ENCODE results near the gene MAP3K5. TPM values are rescaled to one million over a fixed set of nuclear protein-coding genes. Genes with fewer than 3 reads are reported as not detected.

Gene MAP3K5
- total and polyA plus RNA-seq, 9 of the 15 experiments (the other 6 are each of a cell fraction or from before 2014, with no cell fraction given): 2.2 to 13.0 (median 9.9) TPM

- no peak for ATAC-seq
- no peaks in the 10 kb centered on the region for H3K27me3 ChIP-seq (ENCODE audit: control insufficient read depth in 2 of 2, insufficient read depth in 2 of 2, low read length in 2 of 2)
- intact Hi-C loops (cut with micrococcal nuclease): no loop called here
- H4K20me1 ChIP-seq (replicated peaks; ENCODE audit: control insufficient read depth, insufficient read depth, low read length): no peaks in the 10 kb centered on the region
- 6% methylated on average over 2 of the region's 2 CpGs for WGBS (ENCODE audit: insufficient coverage, low coverage, missing lambda C conversion rate)
- CTCF ChIA-PET (ENCODE audit: low intra/inter-chr PET ratio): no interaction called here
- TF ChIP-seq SRF (CRISPR knock-in tag; IDR thresholded peaks at IDR 0.05) (no peak), ESRRA (IDR thresholded peaks at IDR 0.05; ENCODE audit: borderline replicate concordance, low read depth) (no peak), FOXP1 (CRISPR knock-in tag; IDR thresholded peaks at IDR 0.05) (no peak), ZNF551 (CRISPR knock-in tag; IDR thresholded peaks at IDR 0.05) (no peak), ZFX (CRISPR knock-in tag; IDR thresholded peaks at IDR 0.05) (no peak), CAMTA2 (CRISPR knock-in tag; conservative IDR thresholded peaks at IDR 0.05) (no peak), HEY1 (CRISPR knock-in tag; IDR thresholded peaks at IDR 0.05; ENCODE audit: borderline replicate concordance) (no peak), GABPB1 (CRISPR knock-in tag; IDR thresholded peaks at IDR 0.05) (no peak), XRCC3 (IDR thresholded peaks at IDR 0.05) (no peak), EWSR1 (IDR thresholded peaks at IDR 0.05; ENCODE audit: borderline replicate concordance, low read depth, partially characterized antibody) (no peak), RBM14 (IDR thresholded peaks at IDR 0.05; ENCODE audit: borderline replicate concordance, insufficient read depth, low read depth, low read length) (no peak), DIDO1 (tag; IDR thresholded peaks at IDR 0.05; ENCODE audit: low read depth) (no peak), DEAF1 (CRISPR knock-in tag; IDR thresholded peaks at IDR 0.05) (no peak)
- DNase-seq (ENCODE audit: extremely low read depth in 1 of 4, low spot score in 3 of 4): no peak
- H2AFZ ChIP-seq (ENCODE audit: low read depth, low read length): no peak overlapping the region; the same call in 1 of the 2 replicates
- no peak overlapping the region for H3K9ac ChIP-seq (ENCODE audit: insufficient read depth in 1 of 2, low read depth in 2 of 2, low read length in 2 of 2)
- H3K4me2 ChIP-seq (ENCODE audit: insufficient read depth, low read length): no peak overlapping the region
- in situ Hi-C loops (cut with MboI): no loop called here
- no peaks in the 10 kb centered on the region for H3K9me3 ChIP-seq (replicated peaks; ENCODE audit: control insufficient read depth, insufficient read depth, low read depth, low read length)
- no peak overlapping the region for H3K4me3 ChIP-seq
- POLR2A ChIA-PET: interaction anchor here (1.4 kb wide), 1 partner anchor 24 kb away, joined by 4 read pairs; the partner anchor contains the start of gene MAP3K5
- no peak overlapping the region for H3K27ac ChIP-seq (ENCODE audit: extremely low read depth, low read depth, low read length)
- no peaks in the 10 kb centered on the region for H3K9me1 ChIP-seq (ENCODE audit: control insufficient read depth, insufficient read depth, low read length)
- peaks cover 0 to 5% of the 10 kb centered on the region in 2 experiments; a peak in 2 of 5 replicates for H3K4me1 ChIP-seq (replicated peaks in 1 of 2; ENCODE audit: control insufficient read depth in 2 of 2, insufficient read depth in 2 of 2, low read length in 2 of 2)
- FAIRE-seq: no peak
- no peaks in the 10 kb centered on the region for H3K36me3 ChIP-seq (ENCODE audit: control insufficient read depth, insufficient read depth, low read length)
- BruUV-seq (replicated peaks): no TSS peak
- H3K79me2 ChIP-seq (ENCODE audit: control insufficient read depth, insufficient read depth, low read length): no peaks in the 10 kb centered on the region
Observed at GRCh38 chr6:136816656-136817055, 24.4 kb upstream of the MAP3K5 start.
